GM18508 (cell line): Measurements from ENCODE around the gene HSPA6.
"Not testable (repeated sequence)": the region's sequence is repeated elsewhere in the genome, so short reads cannot be mapped to it uniquely, and the experiment has no call there.

Experiments
- ATAC-seq: cut with Tn5 transposase; IDR thresholded peaks from one replicate; pipeline ENCODE4 v1.9.1; 2021; ENCODE audit warnings: moderate number of reproducible peaks; ENCODE audit not compliant: insufficient read depth, unreplicated experiment

Gene HSPA6

GRCh38 chr1:161502641-161503393 is 21.5 kb upstream of the HSPA6 start:
- ATAC-seq, result no peak

DNA sequence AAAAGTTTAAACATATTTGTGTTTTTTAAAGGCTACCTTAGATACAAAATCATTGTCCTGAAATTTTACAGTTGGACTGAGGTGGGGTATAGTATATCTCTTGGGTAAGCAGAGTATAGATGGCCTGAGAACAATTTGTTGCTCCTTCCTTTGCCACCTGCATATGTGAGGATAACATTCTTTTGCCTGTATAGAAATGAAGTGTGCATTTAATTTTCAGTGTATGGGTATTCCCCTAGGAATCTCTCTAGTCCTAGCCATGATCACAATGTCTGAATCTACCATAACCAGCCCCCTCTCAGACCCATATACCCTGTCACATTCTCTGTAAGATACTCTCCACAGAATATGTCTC is 21.0 kb upstream of the HSPA6 start:
- no peak for ATAC-seq

DNA sequence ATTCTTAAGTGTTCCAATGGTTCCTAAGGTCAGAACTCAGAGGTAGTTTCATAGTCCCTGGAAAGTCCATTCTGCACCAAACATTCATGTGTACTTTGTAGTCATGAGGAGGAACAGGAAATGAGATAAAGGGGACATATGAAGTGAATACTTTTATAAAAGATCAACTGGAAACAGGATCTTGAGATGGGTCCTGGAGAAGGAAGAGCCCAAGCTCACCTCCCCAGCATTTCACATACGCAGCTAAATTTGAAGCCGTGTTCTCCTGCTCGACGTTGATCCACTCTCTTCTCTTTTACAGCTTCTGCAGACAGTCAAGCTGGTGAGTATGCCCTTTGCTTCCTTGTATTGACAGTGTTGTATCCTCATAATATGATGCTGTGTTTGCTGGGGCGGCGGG is 18.7 kb upstream of the HSPA6 start:
- ATAC-seq, result no peak

- no peak for ATAC-seq
Observed at GRCh38 chr1:161506336-161507223, 17.8 kb upstream of the HSPA6 start.

DNA sequence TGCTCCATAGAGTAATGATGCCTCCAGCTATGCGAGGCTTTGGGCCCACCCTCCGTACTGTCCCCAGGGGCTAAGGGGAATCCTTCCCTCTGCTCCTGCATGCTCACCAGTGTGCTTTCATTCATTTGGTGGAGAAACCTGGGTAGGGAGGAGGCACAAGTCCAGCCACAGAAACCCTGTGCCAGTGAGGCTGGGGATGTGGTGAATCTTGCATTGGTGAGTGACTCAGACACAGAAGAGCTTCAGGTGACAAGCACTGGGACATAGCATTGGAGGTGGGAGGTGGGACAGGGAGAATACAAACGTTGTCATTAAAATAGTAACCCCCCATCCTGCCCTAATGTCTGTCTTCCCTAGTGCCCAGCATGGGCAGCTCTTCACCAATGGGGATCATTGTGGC is 13.9 kb upstream of the HSPA6 start:
- no peak for ATAC-seq

DNA sequence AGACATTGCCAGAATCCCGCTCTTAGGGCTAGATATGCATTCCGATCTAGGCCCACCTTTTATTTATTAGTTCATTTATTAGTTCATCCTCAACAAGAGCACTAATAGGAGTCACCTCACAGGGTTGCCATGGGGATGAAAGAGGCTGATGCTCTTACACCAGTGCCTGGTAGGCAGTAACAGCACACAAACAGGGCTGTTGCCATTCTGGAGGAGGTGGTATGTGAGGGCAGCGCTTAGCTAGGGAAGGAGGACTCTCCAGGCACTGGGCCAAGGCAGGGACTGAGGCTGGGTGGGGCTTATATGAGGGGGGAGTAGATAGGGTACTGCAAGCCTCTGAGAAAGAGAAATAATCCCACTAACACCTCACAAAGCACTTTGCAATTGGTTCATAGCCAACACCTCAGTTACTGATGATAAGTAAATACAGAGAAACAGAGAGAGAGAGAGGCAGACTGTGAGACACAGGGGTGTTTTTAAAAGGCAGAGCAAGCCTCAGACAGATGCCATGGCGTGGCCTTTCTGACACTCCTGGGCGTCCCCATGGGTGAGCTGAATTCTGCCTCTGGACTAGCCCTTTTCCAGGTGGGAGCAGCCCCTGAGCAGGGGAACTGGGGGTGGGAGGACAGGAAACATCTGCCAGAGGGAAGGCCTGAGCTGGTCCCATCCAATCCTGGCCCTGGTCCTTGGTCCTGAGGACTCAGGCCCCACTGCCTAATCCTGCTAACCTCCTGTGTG is 13.2 kb upstream of the HSPA6 start:
- ATAC-seq, result no peak

DNA sequence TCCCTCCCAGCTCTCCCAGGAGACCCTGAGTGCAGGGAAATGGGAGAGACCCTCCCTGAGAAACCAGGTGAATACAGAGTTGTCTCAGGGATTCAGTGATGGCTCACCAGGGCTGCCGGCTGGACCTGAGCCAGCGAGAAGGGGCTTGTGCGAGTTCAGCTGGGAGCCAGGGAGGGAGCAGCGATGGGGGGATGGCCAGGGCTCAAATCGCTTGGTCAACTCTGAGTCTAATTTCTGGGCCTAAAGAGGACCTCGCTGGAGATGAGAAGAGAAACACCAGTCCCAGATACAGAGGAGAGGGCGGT is 12.6 kb upstream of the HSPA6 start:
- ATAC-seq, result no peak

GRCh38 chr1:161512636-161513447 is 11.5 kb upstream of the HSPA6 start:
- not testable (repeated sequence) for ATAC-seq

DNA sequence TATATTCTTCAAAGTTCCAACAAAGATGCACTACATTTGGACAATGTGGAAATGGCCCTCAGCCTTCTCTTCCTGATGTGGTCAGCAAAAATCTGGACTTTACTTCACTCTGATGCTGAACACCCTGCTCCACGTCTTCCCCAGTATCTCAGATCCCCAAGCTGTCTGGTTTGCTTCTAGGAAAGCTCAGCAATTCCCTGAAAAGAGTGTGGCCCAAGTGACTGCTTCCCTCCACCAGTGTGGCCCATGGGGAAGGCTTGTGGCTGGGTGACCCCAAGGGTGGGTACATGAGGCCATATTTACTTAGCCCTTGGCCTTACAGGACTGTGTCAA is 10.9 kb upstream of the HSPA6 start:
- ATAC-seq, result not testable (repeated sequence)

- not testable (repeated sequence) for ATAC-seq
Observed at GRCh38 chr1:161513953-161514352, 10.4 kb upstream of the HSPA6 start.

- ATAC-seq, result not testable (repeated sequence)
Observed at GRCh38 chr1:161523041-161523816, 1.1 kb upstream of the HSPA6 start.

- not testable (repeated sequence) for ATAC-seq
Observed at GRCh38 chr1:161524742-161525291, 477 bp downstream of the HSPA6 start.

DNA sequence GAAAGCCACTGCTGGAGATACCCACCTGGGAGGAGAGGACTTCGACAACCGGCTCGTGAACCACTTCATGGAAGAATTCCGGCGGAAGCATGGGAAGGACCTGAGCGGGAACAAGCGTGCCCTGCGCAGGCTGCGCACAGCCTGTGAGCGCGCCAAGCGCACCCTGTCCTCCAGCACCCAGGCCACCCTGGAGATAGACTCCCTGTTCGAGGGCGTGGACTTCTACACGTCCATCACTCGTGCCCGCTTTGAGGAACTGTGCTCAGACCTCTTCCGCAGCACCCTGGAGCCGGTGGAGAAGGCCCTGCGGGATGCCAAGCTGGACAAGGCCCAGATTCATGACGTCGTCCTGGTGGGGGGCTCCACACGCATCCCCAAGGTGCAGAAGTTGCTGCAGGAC is 981 bp downstream of the HSPA6 start:
- ATAC-seq, result not testable (repeated sequence)

- not testable (repeated sequence) for ATAC-seq
Observed at GRCh38 chr1:161525918-161526317, 1.6 kb downstream of the HSPA6 start.

DNA sequence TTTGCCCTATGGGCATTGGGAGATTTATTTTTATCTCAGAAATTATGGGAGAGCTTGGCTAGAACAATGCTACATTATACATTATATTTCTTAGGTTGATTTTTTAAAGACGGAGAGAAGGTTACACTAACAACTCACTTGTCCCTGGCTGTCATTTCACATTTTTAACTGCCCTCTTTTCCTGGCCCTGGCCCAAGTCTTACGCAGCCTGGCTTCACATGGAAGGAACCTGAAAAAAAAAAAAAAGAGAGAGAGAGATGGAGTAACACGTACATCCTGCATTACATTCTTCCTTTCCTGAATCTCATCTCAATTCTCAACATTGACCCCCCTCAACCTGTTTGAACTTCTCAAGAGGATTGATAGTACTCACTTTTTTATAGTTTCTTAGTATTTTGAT is 4.2 kb downstream of the HSPA6 start:
- not testable (repeated sequence) for ATAC-seq

- not testable (repeated sequence) for ATAC-seq
Observed at GRCh38 chr1:161529463-161530104, 5.2 kb downstream of the HSPA6 start.

DNA sequence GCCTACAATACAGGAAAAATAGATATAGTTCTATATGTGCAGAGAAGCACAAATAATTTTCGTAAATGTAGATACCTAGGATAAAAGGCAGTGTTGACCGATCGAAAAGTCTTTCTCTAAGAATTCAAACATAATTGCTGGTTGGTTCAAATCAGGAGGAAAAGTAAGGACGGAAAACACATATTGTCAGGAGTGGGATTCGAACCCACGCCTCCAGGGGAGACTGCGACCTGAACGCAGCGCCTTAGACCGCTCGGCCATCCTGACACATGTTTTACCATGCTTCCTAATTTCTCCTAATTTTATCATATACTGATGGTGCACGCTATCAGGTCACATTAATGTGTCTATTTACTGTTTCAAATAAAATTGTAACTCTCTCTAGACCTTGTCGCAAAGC is 5.8 kb downstream of the HSPA6 start:
- not testable (repeated sequence) for ATAC-seq

- ATAC-seq, result not testable (repeated sequence)
Observed at GRCh38 chr1:161530671-161531641, 6.6 kb downstream of the HSPA6 start.
